LHCN-M2 (cell line): ENCODE results near the gene SERINC4. TPM values are rescaled to one million over a fixed set of nuclear protein-coding genes. Genes with fewer than 3 reads are reported as not detected.

Experiments
- DNase-seq: peaks from one replicate; pipeline ENCODE4 v3.0.0-alpha.2; 2012; ENCODE audit warnings: low read depth
- total RNA-seq: library from RNA; depleted of rRNA; stranded (reverse); fragments of >200 nt; gene quantifications from 2 replicates; pipeline ENCODE4 v1.2.3, GENCODE V29; 2014

SERINC4 gene
- total RNA-seq, 1 experiment from 2014 or later, result 0.11 TPM

GRCh38 chr15:43799209-43799944, 643 bp downstream of the SERINC4 start:
- DNase-seq, result no peak

- no peak for DNase-seq
Measured at GRCh38 chr15:43796566-43796965, 3.5 kb downstream of the SERINC4 start.

- no peak for DNase-seq
Measured at GRCh38 chr15:43795997-43796396, 4.0 kb downstream of the SERINC4 start.

- no peak for DNase-seq
Measured at GRCh38 chr15:43795197-43795596, 4.8 kb downstream of the SERINC4 start.

- peak; percentile 92 for DNase-seq
Measured at GRCh38 chr15:43794269-43795037, 5.6 kb downstream of the SERINC4 start.

- no peak for DNase-seq
Measured at GRCh38 chr15:43793647-43794046, 6.4 kb downstream of the SERINC4 start.

- peak; percentile 40 for DNase-seq
Measured at GRCh38 chr15:43792761-43793476, 7.1 kb downstream of the SERINC4 start.

- DNase-seq, result peak; percentile 99
Measured at GRCh38 chr15:43791993-43792760, 7.8 kb downstream of the SERINC4 start, which contains the start of gene SERF2. Gene SERF2, plus strand, starts transcription at chr15:43792320. Its CDS starts 57 bp downstream, at chr15:43792377.

- no peak for DNase-seq
Measured at GRCh38 chr15:43789409-43789808, 10.6 kb downstream of the SERINC4 start.

GRCh38 chr15:43779016-43779415, 21.0 kb downstream of the SERINC4 start:
- DNase-seq, result no peak

GRCh38 chr15:43777267-43777914, 22.6 kb downstream of the SERINC4 start:
- peak; percentile 74 for DNase-seq

GRCh38 chr15:43776718-43777266, 23.2 kb downstream of the SERINC4 start, which contains the start of gene ELL3:
Gene ELL3, minus strand, starts transcription at chr15:43776966. Its CDS starts 65 bp downstream, at chr15:43776901.
- no peak for DNase-seq

- no peak for DNase-seq
Measured at GRCh38 chr15:43776101-43776717, 23.8 kb downstream of the SERINC4 start.

GRCh38 chr15:43775411-43775965, 24.5 kb downstream of the SERINC4 start:
- DNase-seq, result peak; percentile 65

GRCh38 chr15:43774062-43774461, 26.0 kb downstream of the SERINC4 start:
- DNase-seq, result no peak

GRCh38 chr15:43772624-43773023, 27.4 kb downstream of the SERINC4 start:
- DNase-seq, result no peak

GRCh38 chr15:43771816-43772215, 28.2 kb downstream of the SERINC4 start:
- DNase-seq, result no peak

GRCh38 chr15:43769584-43770228, 30.3 kb downstream of the SERINC4 start:
- peak; percentile 58 for DNase-seq

- DNase-seq, result no peak
Measured at GRCh38 chr15:43763819-43764446, 36.1 kb downstream of the SERINC4 start.
